ENCODE data around the gene TSR3. TPM values are rescaled to one million over a fixed set of nuclear protein-coding genes. Genes with fewer than 3 reads are reported as not detected.
A peak's percentile ranks its signal among the peaks of the same experiment; 100 is the strongest.

Gene TSR3
- polyA plus RNA-seq, 1 of the 3 experiments (the other 2 are of a cell fraction): 87.3 TPM

DNA sequence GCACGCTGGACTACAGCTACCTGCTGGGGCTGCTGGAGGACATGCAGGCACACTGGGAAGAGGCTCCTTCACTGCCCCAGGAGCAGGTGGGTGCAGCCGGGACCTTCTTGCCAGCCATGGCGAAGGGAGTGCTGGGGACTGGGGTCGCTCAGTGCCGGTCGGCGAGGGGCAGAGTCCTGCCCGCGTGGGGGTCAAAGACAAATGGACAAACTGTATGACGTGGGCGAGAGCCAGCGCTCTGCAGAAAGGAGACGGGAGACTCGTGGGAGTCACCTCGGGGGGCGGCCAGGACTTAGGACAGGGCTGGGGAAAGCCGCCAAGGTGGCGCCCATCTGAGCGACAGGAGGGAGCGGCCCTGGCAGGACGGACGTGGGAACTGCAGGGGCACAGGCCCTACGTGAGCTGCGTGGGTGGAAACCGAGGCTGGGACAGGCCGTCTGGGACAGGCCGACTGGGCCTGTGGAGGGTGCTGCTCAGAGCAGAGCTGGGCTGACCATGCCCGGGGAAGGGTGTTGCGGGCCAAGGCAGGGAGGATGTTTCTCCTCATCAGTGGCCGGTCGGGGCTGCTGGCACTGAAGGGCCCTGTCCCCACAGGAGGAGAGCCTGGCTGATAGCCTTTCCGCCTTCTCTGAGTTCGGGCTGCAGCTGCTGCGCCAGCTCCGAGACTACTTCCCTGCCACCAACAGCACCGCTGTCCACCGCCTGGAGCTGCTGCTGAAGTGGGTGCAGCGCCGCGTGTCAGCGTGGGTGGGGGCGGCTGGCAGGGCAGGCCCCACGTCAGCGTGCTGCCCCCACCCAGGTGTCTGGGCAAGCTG, 8.0 kb downstream of the TSR3 start:
- Histone ChIP-seq H3K27me3 (ENCODE audit: insufficient read depth) (peaks cover 15% of the 10 kb centered on the region), H3K9me3 (no peaks in the 10 kb centered on the region), H3K79me2 (ENCODE audit: insufficient read depth) (no peaks in the 10 kb centered on the region), H3K4me2 (peak overlapping the region; percentile 73), H3K36me3 (replicated peaks in 1 of 2; ENCODE audit: control insufficient read depth in 1 of 2, insufficient read depth in 2 of 2, low read length in 1 of 2) (peaks cover 0 to 8% of the 10 kb centered on the region in 2 experiments), H3K9me2 (no peaks in the 10 kb centered on the region), H3F3A (replicated peaks; ENCODE audit: insufficient read depth) (no peaks in the 10 kb centered on the region), H3K9ac (no peak overlapping the region), H3K4me1 (ENCODE audit: control insufficient read depth in 1 of 2, insufficient read depth in 2 of 2, low read depth in 1 of 2, low read length in 1 of 2) (peaks cover 0 to 18% of the 10 kb centered on the region in 2 experiments; a peak in 1 of 4 replicates), H2AFZ (ENCODE audit: low read depth) (no peak overlapping the region; the same call in 1 of the 2 replicates), H3K27ac (ENCODE audit: low read depth in 2 of 2, low read length in 1 of 2) (no peak overlapping the region), H4K20me1 (ENCODE audit: insufficient read depth) (no peaks in the 10 kb centered on the region), H3K4me3 (ENCODE audit: low read depth in 2 of 2, low read length in 1 of 2) (peak overlapping the region; percentile 41 to 51)
- CTCF ChIA-PET: interaction anchor here (0.6 to 2.6 kb wide), 7 partner anchors 12 to 78 kb away, joined by 3 to 9 read pairs (median 4); no protein-coding TSS in a partner anchor
- no peak for TF ChIP-seq RCOR1 (IDR thresholded peaks at IDR 0.05; ENCODE audit: low read length)
- no peak for TF ChIP-seq MAX (IDR thresholded peaks at IDR 0.05; ENCODE audit: low read depth)
- TF ChIP-seq POLR2AphosphoS5 (IDR thresholded peaks at IDR 0.05; ENCODE audit: low read depth, low read length): no peak
- no peak for TF ChIP-seq GATA2 (CRISPR knock-in tag; IDR thresholded peaks at IDR 0.05)
- no peak for TF ChIP-seq JUND (IDR thresholded peaks at IDR 0.05)
- TF ChIP-seq, protein P1, sequence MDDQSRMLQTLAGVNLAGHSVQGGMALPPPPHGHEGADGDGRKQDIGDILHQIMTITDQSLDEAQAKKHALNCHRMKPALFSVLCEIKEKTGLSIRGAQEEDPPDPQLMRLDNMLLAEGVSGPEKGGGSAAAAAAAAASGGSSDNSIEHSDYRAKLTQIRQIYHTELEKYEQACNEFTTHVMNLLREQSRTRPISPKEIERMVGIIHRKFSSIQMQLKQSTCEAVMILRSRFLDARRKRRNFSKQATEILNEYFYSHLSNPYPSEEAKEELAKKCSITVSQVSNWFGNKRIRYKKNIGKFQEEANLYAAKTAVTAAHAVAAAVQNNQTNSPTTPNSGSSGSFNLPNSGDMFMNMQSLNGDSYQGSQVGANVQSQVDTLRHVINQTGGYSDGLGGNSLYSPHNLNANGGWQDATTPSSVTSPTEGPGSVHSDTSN (IDR thresholded peaks at IDR 0.05): no peak
- no peak for TF ChIP-seq REST (IDR thresholded peaks at IDR 0.05; ENCODE audit: low read depth, low read length)
- TF ChIP-seq FOXJ3 (CRISPR knock-in tag; IDR thresholded peaks at IDR 0.05): no peak
- no peak for TF ChIP-seq SIN3A (IDR thresholded peaks at IDR 0.05; ENCODE audit: borderline replicate concordance, low read depth, low read length)
- TF ChIP-seq, protein P2, sequence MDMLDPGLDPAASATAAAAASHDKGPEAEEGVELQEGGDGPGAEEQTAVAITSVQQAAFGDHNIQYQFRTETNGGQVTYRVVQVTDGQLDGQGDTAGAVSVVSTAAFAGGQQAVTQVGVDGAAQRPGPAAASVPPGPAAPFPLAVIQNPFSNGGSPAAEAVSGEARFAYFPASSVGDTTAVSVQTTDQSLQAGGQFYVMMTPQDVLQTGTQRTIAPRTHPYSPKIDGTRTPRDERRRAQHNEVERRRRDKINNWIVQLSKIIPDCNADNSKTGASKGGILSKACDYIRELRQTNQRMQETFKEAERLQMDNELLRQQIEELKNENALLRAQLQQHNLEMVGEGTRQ (IDR thresholded peaks at IDR 0.05; ENCODE audit: borderline replicate concordance, low read depth, low read length): no peak
- no peak for TF ChIP-seq RFX5 (IDR thresholded peaks at IDR 0.05; ENCODE audit: low read length)
- no peak for TF ChIP-seq NRF1 (IDR thresholded peaks at IDR 0.05; ENCODE audit: low read depth, low read length)
- TF ChIP-seq MXI1 (IDR thresholded peaks at IDR 0.05; ENCODE audit: low read depth, low read length): no peak
- TF ChIP-seq TCF12 (IDR thresholded peaks at IDR 0.05): no peak
- TF ChIP-seq FOSL2 (IDR thresholded peaks at IDR 0.05; ENCODE audit: borderline replicate concordance, low read depth): no peak
- no peak for TF ChIP-seq YY1 (IDR thresholded peaks at IDR 0.05; ENCODE audit: low read depth)
- no peak for TF ChIP-seq RAD21 (IDR thresholded peaks at IDR 0.05; ENCODE audit: low read length)
- DNase-seq: no peak
- POLR2A ChIA-PET: no interaction called here
- WGBS (ENCODE audit: low lambda C conversion rate): 3% methylated on average over 20 of the region's 44 CpGs

Measured in SK-N-SH (cell line).